HepG2 (cell line): ENCODE data around the gene EIF4A3. TPM values are rescaled to one million over a fixed set of nuclear protein-coding genes. Genes with fewer than 3 reads are reported as not detected.

Experiments
- ATAC-seq: fragments of 200-7000 bp; cut with Tn5 transposase; 3 replicates; pipeline ENCODE4 v1.9.1; 2020; ENCODE audit warnings: mild to moderate bottlenecking, moderate library complexity
- BruUV-seq: library from RNA; stranded (reverse); fragments of 400-500 nt; replicated peaks from 2 replicates; lab custom pipeline; 2021; lab: Mats Ljungman, UMichigan
- CTCF ChIA-PET: fragments of 300-600 bp; formaldehyde crosslinking; extraction: SDS; loops from one replicate; lab custom pipeline; 2021; ENCODE audit warnings: low total read pairs, inconsistent platforms, low intra/inter-chr PET ratio; lab: Yijun Ruan, JAX
- POLR2A ChIA-PET: fragments of 350-600 bp; sonication (Branson Sonifier 250); formaldehyde crosslinking; loops from one replicate; lab custom pipeline; 2020; ENCODE audit warnings: antibody characterized with exemption, inconsistent platforms; lab: Yijun Ruan, JAX
- DNase-seq: peaks from one replicate; pipeline ENCODE4 v3.0.0-alpha.2; 2015; ENCODE audit warnings: low spot score
- FAIRE-seq: peaks from 3 replicates; lab custom pipeline; 2011; peaks lifted over from hg19 to GRCh38; lab: Jason Lieb, UNC
- H2AFZ ChIP-seq: one replicate; pipeline ENCODE4 v1.6.1; 2011; ENCODE audit warnings: low read length, inconsistent platforms
- H3K27ac ChIP-seq: fragments of 300-600 bp; 3 replicates; pipeline ENCODE4 v1.8.0; 2011; ENCODE audit warnings: mixed run types, mild to moderate bottlenecking, mixed read lengths, low read length, inconsistent platforms; ENCODE audit not compliant: insufficient read depth; ENCODE audit errors: extremely low read length
- H3K27me3 ChIP-seq, 2 experiments: fragments of 200-600 bp in 1 of 2; 2 replicates in 1 of 2; 3 replicates in 1 of 2; pipeline versions ENCODE4 v1.6.0 to v1.8.0; 2011; ENCODE audit warnings: low read length in 2 of 2, mild to moderate bottlenecking in 2 of 2, moderate library complexity in 2 of 2, inconsistent platforms in 1 of 2; ENCODE audit not compliant: insufficient read depth in 2 of 2, control insufficient read depth in 1 of 2
- H3K36me3 ChIP-seq, 2 experiments: fragments of 200-600 bp in 1 of 2; replicated peaks in 1 of 2; 2 replicates in 1 of 2; 3 replicates in 1 of 2; pipeline versions ENCODE4 v1.5.1 to v1.8.0; 2011; ENCODE audit warnings: low read length in 2 of 2, inconsistent platforms in 1 of 2; ENCODE audit not compliant: insufficient read depth in 2 of 2, control insufficient read depth in 1 of 2
- H3K4me1 ChIP-seq: 2 replicates; pipeline ENCODE4 v1.5.1; 2012; ENCODE audit warnings: low read length, inconsistent platforms; ENCODE audit not compliant: insufficient read depth
- H3K4me2 ChIP-seq: 2 replicates; pipeline ENCODE4 v1.6.0; 2011; ENCODE audit warnings: low read depth, low read length, inconsistent platforms
- H3K4me3 ChIP-seq, 3 experiments: fragments of 200-600 bp in 1 of 3; sonication (generic), shearing (Covaris generic) in 1 of 3; replicated peaks in 1 of 3; 2 replicates each; pipeline ENCODE4 v1.5.1; 2011 to 2016; ENCODE audit warnings: low read length in 3 of 3, inconsistent platforms in 2 of 3, low read depth in 2 of 3, mild to moderate bottlenecking in 2 of 3, control low read depth in 1 of 3, mixed read lengths in 1 of 3; ENCODE audit not compliant: insufficient read depth in 1 of 3
- H3K79me2 ChIP-seq: one replicate; pipeline ENCODE4 v1.6.1; 2011; ENCODE audit warnings: low read length, inconsistent platforms; ENCODE audit not compliant: insufficient read depth
- H3K9ac ChIP-seq: 2 replicates; pipeline ENCODE4 v1.6.0; 2011; ENCODE audit warnings: mild to moderate bottlenecking, low read depth, low read length, inconsistent platforms; ENCODE audit not compliant: insufficient read depth
- H3K9me3 ChIP-seq: 2 replicates; pipeline ENCODE4 v1.5.1; 2012; ENCODE audit warnings: mild to moderate bottlenecking, low read length
- H4K20me1 ChIP-seq: 2 replicates; pipeline ENCODE4 v1.6.0; 2011; ENCODE audit warnings: inconsistent platforms, mild to moderate bottlenecking, low read length, moderate library complexity; ENCODE audit not compliant: insufficient read depth
- ESRRA ChIP-seq: sonication (generic); formaldehyde crosslinking; IDR thresholded peaks from 2 replicates; pipeline ENCODE4 v1.5.1; 2020; ENCODE audit warnings: mild to moderate bottlenecking, low read depth, missing genetic modification reagents
- FOXO1 ChIP-seq: sonication (generic); formaldehyde crosslinking; IDR thresholded peaks from 2 replicates; pipeline ENCODE4 v1.4.0; 2020; ENCODE audit warnings: missing genetic modification reagents
- KAT2B ChIP-seq: fragments of 150-350 bp; IDR thresholded peaks from 2 replicates; pipeline ENCODE4 v1.6.1; 2014; ENCODE audit warnings: low read depth, low read length, borderline replicate concordance
- PRDM10 ChIP-seq: sonication (generic); formaldehyde crosslinking; IDR thresholded peaks from 2 replicates; pipeline ENCODE4 v1.4.0; 2020; ENCODE audit warnings: low read depth, missing genetic modification reagents
- RFX1 ChIP-seq: fragments of 450-650 bp; IDR thresholded peaks from 2 replicates; pipeline ENCODE4 v1.6.1; 2017
- SIX4 ChIP-seq: sonication (generic); formaldehyde crosslinking; IDR thresholded peaks from 2 replicates; pipeline ENCODE4 v1.4.0; 2020; ENCODE audit warnings: missing genetic modification reagents
- UBTF ChIP-seq: sonication (generic); formaldehyde crosslinking; IDR thresholded peaks from 2 replicates; pipeline ENCODE4 v1.4.0; 2020; ENCODE audit warnings: mild to moderate bottlenecking, missing genetic modification reagents
- ZBTB38 ChIP-seq: sonication (generic); formaldehyde crosslinking; IDR thresholded peaks from 2 replicates; pipeline ENCODE4 v1.5.1; 2020; ENCODE audit warnings: mild to moderate bottlenecking, missing genetic modification reagents
- ZMYM2 ChIP-seq: sonication (generic); formaldehyde crosslinking; IDR thresholded peaks from 2 replicates; pipeline ENCODE4 v1.8.0; 2022; ENCODE audit warnings: mild to moderate bottlenecking, missing genetic modification reagents
- ZNF281 ChIP-seq: sonication (generic); formaldehyde crosslinking; IDR thresholded peaks from 2 replicates; pipeline ENCODE4 v1.4.0; 2020; ENCODE audit warnings: missing genetic modification reagents, borderline replicate concordance
- WGBS: methylation state at CpG from one replicate; pipeline ENCODE4 v1.1.6; 2017; ENCODE audit warnings: low lambda C conversion rate; 5-methylcytosine and 5-hydroxymethylcytosine counted together
- in situ Hi-C: cut with HindIII; loops from 2 replicates; pipeline ENCODE4 v1.10.0; 2017; ENCODE audit warnings: low pct_unique_long_range_greater_than_20kb; ENCODE audit not compliant: extremely low pct_ligation_motif_present
- intact Hi-C: fragments of 100-400 bp; cut with micrococcal nuclease; formaldehyde crosslinking; loops from one replicate; pipeline ENCODE4 v1.10.0; 2022; ENCODE audit not compliant: unreplicated experiment
- polyA plus RNA-seq, 8 experiments: library from polyadenylated mRNA; depleted of rRNA in 3 of 8; stranded (reverse) in 7 of 8; unstranded in 1 of 8; fragments of >200 nt; fragmentation: Illumina TruSeq in 4 of 8; extraction: Trizol in 4 of 8; gene quantifications; 2 replicates each; pipeline versions ENCODE4 v1.2.1 to v1.2.3, GENCODE V29; 2011 to 2016; ENCODE audit warnings: low read depth in 4 of 8, missing spikeins in 1 of 8, mixed read lengths in 1 of 8; ENCODE audit not compliant: insufficient read depth in 1 of 8
- total RNA-seq, 5 experiments: library from RNA; depleted of rRNA; stranded (reverse); fragments of >200 nt; fragmentation: Illumina TruSeq; extraction: Trizol; gene quantifications; 2 replicates each; pipeline ENCODE4 v1.2.3, GENCODE V29; 2016; ENCODE audit warnings: low read depth in 1 of 5
- TF ChIP-seq, protein P1 (sequence below): sonication (generic); formaldehyde crosslinking; IDR thresholded peaks from 2 replicates; pipeline ENCODE4 v1.9.0; 2022; ENCODE audit warnings: low read depth, missing genetic modification reagents

Gene EIF4A3
- total and polyA plus RNA-seq, 2 of the 13 experiments (the other 11 are each of a cell fraction or from before 2014, with no cell fraction given), result 145 to 187 TPM

DNA sequence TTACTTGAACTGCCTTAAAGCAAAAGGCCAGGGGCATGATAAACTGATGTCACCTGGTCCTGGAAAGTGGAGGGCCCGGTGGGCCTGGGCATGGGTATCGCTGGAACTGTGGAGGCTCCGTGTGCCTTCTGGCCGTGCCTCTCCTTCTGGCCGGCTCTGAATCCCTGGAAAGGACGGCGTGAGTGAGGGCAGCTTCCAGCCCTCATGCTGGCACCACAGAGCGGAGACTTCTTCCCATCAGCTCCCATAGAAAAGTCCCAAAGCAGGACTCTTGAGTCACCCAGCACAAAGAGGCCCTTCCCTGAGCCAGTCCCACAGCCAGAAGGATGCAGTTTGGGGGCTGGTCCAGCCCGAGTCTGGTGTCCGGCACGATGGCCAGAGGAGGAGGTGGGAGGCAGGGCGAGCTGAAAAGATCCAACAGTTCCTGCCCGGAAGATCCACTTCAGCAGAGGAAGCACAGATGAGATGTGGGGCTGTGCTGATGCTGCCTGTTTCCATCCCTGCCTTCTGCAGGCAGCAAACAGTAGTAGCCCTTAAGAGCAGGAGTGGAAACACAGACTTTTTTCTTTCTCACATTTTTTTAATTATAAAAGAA is 37.8 kb downstream of the EIF4A3 start:
- in situ Hi-C loops (no loop called here), intact Hi-C loops (no loop called here)
- no peak for ATAC-seq
- ChIA-PET CTCF (no interaction called here), POLR2A (interaction anchor here (1.6 kb wide), 2 partner anchors 8 to 15 kb away, joined by 3 to 7 read pairs; partner anchors contain the start of gene GAA)
- H4K20me1 ChIP-seq, result no peaks in the 10 kb centered on the region
- H3K4me2 ChIP-seq, result no peak overlapping the region
- FAIRE-seq, result no peak
- no peaks in the 10 kb centered on the region for H3K9me3 ChIP-seq
- no peaks in the 10 kb centered on the region for H3K79me2 ChIP-seq
- no TSS peak for BruUV-seq
- DNase-seq, result no peak
- H3K27me3 ChIP-seq, result no peaks in the 10 kb centered on the region
- no peak overlapping the region for H2AFZ ChIP-seq
- no peak overlapping the region for H3K4me3 ChIP-seq
- H3K9ac ChIP-seq, result no peak overlapping the region
- no peak overlapping the region for H3K27ac ChIP-seq
- 94% methylated on average over 13 of the region's 13 CpGs for WGBS
- H3K36me3 ChIP-seq, result no peaks in the 10 kb centered on the region; a peak in 1 of 5 replicates
- H3K4me1 ChIP-seq, result no peaks in the 10 kb centered on the region
- TF ChIP-seq ZNF281 (CRISPR knock-in tag) (no peak), ZBTB38 (CRISPR knock-in tag) (no peak), RFX1 (no peak), SIX4 (no peak), KAT2B (no peak), ESRRA (CRISPR knock-in tag) (no peak), UBTF (CRISPR knock-in tag) (no peak), PRDM10 (CRISPR knock-in tag) (no peak), FOXO1 (CRISPR knock-in tag) (no peak), ZMYM2 (no peak)
- TF ChIP-seq, protein P1, sequence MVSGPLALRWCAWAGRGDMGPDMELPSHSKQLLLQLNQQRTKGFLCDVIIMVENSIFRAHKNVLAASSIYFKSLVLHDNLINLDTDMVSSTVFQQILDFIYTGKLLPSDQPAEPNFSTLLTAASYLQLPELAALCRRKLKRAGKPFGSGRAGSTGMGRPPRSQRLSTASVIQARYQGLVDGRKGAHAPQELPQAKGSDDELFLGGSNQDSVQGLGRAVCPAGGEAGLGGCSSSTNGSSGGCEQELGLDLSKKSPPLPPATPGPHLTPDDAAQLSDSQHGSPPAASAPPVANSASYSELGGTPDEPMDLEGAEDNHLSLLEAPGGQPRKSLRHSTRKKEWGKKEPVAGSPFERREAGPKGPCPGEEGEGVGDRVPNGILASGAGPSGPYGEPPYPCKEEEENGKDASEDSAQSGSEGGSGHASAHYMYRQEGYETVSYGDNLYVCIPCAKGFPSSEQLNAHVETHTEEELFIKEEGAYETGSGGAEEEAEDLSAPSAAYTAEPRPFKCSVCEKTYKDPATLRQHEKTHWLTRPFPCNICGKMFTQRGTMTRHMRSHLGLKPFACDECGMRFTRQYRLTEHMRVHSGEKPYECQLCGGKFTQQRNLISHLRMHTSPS (CRISPR knock-in tag), result no peak
